NK-92 treated with Interleukin-12 subunit alpha and Interleukin-12 subunit beta, amount 100 ng/mL, for 24 hours (cell line): ENCODE results near the gene BAIAP3.

Source experiments
- DNase-seq: peaks from one replicate; lab custom pipeline; 2025; lab: John Stamatoyannopoulos, UW

BAIAP3 gene

GRCh38 chr16:1366712-1367299 is 33.4 kb downstream of the BAIAP3 start:
- DNase-seq: no peak

GRCh38 chr16:1367486-1368174 is 34.2 kb downstream of the BAIAP3 start:
- no peak for DNase-seq

GRCh38 chr16:1371054-1371978 is 37.9 kb downstream of the BAIAP3 start:
- no peak for DNase-seq

- DNase-seq: no peak
These were observed 39.0 kb downstream of the BAIAP3 start for GRCh38 chr16:1372292-1372950.

GRCh38 chr16:1374418-1375297 is 41.2 kb downstream of the BAIAP3 start:
- no peak for DNase-seq

- DNase-seq: no peak
These were observed 41.8 kb downstream of the BAIAP3 start for GRCh38 chr16:1375298-1375640.

GRCh38 chr16:1375741-1376410 is 42.4 kb downstream of the BAIAP3 start:
- DNase-seq: no peak

GRCh38 chr16:1377406-1378010 is 44.1 kb downstream of the BAIAP3 start:
- no peak for DNase-seq

GRCh38 chr16:1378087-1378803 is 44.8 kb downstream of the BAIAP3 start:
- no peak for DNase-seq

GRCh38 chr16:1378804-1379303 is 45.4 kb downstream of the BAIAP3 start:
- no peak for DNase-seq

GRCh38 chr16:1379304-1380076 is 46.0 kb downstream of the BAIAP3 start:
- no peak for DNase-seq

GRCh38 chr16:1380195-1380594 is 46.8 kb downstream of the BAIAP3 start:
- DNase-seq: no peak

GRCh38 chr16:1381612-1382406 is 48.4 kb downstream of the BAIAP3 start:
- no peak for DNase-seq

- no peak for DNase-seq
These were observed 50.1 kb downstream of the BAIAP3 start for GRCh38 chr16:1383556-1383955.

- DNase-seq: no peak
These were observed 51.8 kb downstream of the BAIAP3 start for GRCh38 chr16:1385232-1385631.

- DNase-seq: no peak
These were observed 53.9 kb downstream of the BAIAP3 start for GRCh38 chr16:1387331-1387730.

GRCh38 chr16:1389762-1390161 is 56.3 kb downstream of the BAIAP3 start:
- no peak for DNase-seq

GRCh38 chr16:1390239-1390779 is 56.9 kb downstream of the BAIAP3 start:
- no peak for DNase-seq
